CD14-positive monocyte (primary cell): ENCODE results near the gene UBE2Q1. TPM values are rescaled to one million over a fixed set of nuclear protein-coding genes. Genes with fewer than 3 reads are reported as not detected.

Experiments
- DNase-seq, 3 donors: peaks; one replicate each; pipeline ENCODE4 v3.0.0-alpha.2; 2011 to 2022
- H2AFZ ChIP-seq: 2 replicates; pipeline ENCODE4 v1.6.0; 2012; ENCODE audit warnings: mild to moderate bottlenecking, low read depth, low read length, inconsistent platforms; ENCODE audit not compliant: insufficient read depth, poor library complexity, severe bottlenecking
- H3K27ac ChIP-seq, 2 donors: 1 replicate in 1 of 2; 2 replicates in 1 of 2; pipeline ENCODE4 v1.5.1; 2012 to 2013; ENCODE audit warnings: low read length in 2 of 2, control low read depth in 1 of 2, inconsistent platforms in 1 of 2, low read depth in 1 of 2, mild to moderate bottlenecking in 1 of 2
- H3K27me3 ChIP-seq, 2 donors: one replicate each; pipeline versions ENCODE4 v1.6.0 to v1.6.1; 2011 to 2013; ENCODE audit warnings: low read length in 2 of 2; ENCODE audit not compliant: control insufficient read depth in 2 of 2, insufficient read depth in 2 of 2
- H3K36me3 ChIP-seq, 2 donors: replicated peaks in 1 of 2; 1 replicate in 1 of 2; 2 replicates in 1 of 2; pipeline versions ENCODE4 v1.5.1 to v1.6.1; 2012 to 2013; ENCODE audit warnings: low read length in 2 of 2, control low read depth in 1 of 2, inconsistent platforms in 1 of 2, mild to moderate bottlenecking in 1 of 2; ENCODE audit not compliant: insufficient read depth in 2 of 2, control insufficient read depth in 1 of 2
- H3K4me1 ChIP-seq, 2 donors: 1 replicate in 1 of 2; 2 replicates in 1 of 2; pipeline versions ENCODE4 v1.5.1 to v1.6.1; 2012 to 2013; ENCODE audit warnings: low read length in 2 of 2, control low read depth in 1 of 2, inconsistent platforms in 1 of 2, mild to moderate bottlenecking in 1 of 2, moderate library complexity in 1 of 2; ENCODE audit not compliant: insufficient read depth in 2 of 2, control insufficient read depth in 1 of 2
- H3K4me2 ChIP-seq: replicated peaks from 2 replicates; pipeline ENCODE3; 2012; ENCODE audit warnings: low read length, moderate library complexity, mild to moderate bottlenecking; ENCODE audit not compliant: poor library complexity, severe bottlenecking; ENCODE audit errors: extremely low read depth
- H3K4me3 ChIP-seq, 3 experiments: fragments of 200-600 bp in 1 of 3; sonication (generic) in 1 of 3; replicated peaks in 1 of 3; 1 replicate in 2 of 3; 2 replicates in 1 of 3; pipeline ENCODE4 v1.5.1; 2011 to 2013; ENCODE audit warnings: low read length in 3 of 3, mild to moderate bottlenecking in 3 of 3, control low read depth in 2 of 3, low read depth in 2 of 3, inconsistent platforms in 1 of 3, moderate library complexity in 1 of 3
- H3K79me2 ChIP-seq: 2 replicates; pipeline ENCODE4 v1.6.0; 2012; ENCODE audit warnings: mild to moderate bottlenecking, control low read depth, inconsistent platforms, low read length, moderate library complexity; ENCODE audit not compliant: insufficient read depth
- H3K9ac ChIP-seq: 2 replicates; pipeline ENCODE4 v1.6.0; 2017; ENCODE audit warnings: low read length, mild to moderate bottlenecking; ENCODE audit not compliant: insufficient read depth, poor library complexity, severe bottlenecking
- H3K9me3 ChIP-seq, 2 donors: replicated peaks in 1 of 2; 1 replicate in 1 of 2; 2 replicates in 1 of 2; pipeline versions ENCODE4 v1.5.1 to v1.6.1; 2012 to 2013; ENCODE audit warnings: low read length in 2 of 2, control low read depth in 1 of 2; ENCODE audit not compliant: control insufficient read depth in 1 of 2, insufficient read depth in 1 of 2
- H4K20me1 ChIP-seq: 2 replicates; pipeline ENCODE4 v1.6.0; 2012; ENCODE audit warnings: mild to moderate bottlenecking, low read length, control low read depth, moderate library complexity; ENCODE audit not compliant: insufficient read depth
- H3K27ac Mint-ChIP-seq, 7 donors: one replicate each; pipeline ENCODE4 v1.8.0; 2020; ENCODE audit warnings: mild to moderate bottlenecking in 7 of 7, mixed read lengths in 7 of 7, moderate library complexity in 6 of 7, inconsistent platforms in 2 of 7
- H3K27me3 Mint-ChIP-seq, 3 donors: one replicate each; pipeline ENCODE4 v1.8.0; 2021 to 2022; ENCODE audit warnings: low read depth in 3 of 3, mild to moderate bottlenecking in 3 of 3, mixed read lengths in 3 of 3, moderate library complexity in 3 of 3, inconsistent platforms in 1 of 3
- H3K36me3 Mint-ChIP-seq, 2 donors: one replicate each; pipeline ENCODE4 v1.8.0; 2020; ENCODE audit warnings: mixed read lengths in 2 of 2, inconsistent platforms in 1 of 2, mild to moderate bottlenecking in 1 of 2
- H3K4me1 Mint-ChIP-seq: one replicate; pipeline ENCODE4 v1.8.0; 2020; ENCODE audit warnings: mild to moderate bottlenecking, mixed read lengths
- H3K4me3 Mint-ChIP-seq, 2 donors: one replicate each; pipeline ENCODE4 v1.8.0; 2020; ENCODE audit warnings: mild to moderate bottlenecking in 2 of 2, mixed read lengths in 2 of 2, moderate library complexity in 1 of 2
- H3K9me3 Mint-ChIP-seq, 7 donors: one replicate each; pipeline ENCODE4 v1.8.0; 2020 to 2022; ENCODE audit warnings: mixed read lengths in 7 of 7, mild to moderate bottlenecking in 6 of 7, moderate library complexity in 6 of 7, inconsistent platforms in 2 of 7
- WGBS: methylation state at CpG from one replicate; pipeline ENCODE4 v1.1.5; 2013; ENCODE audit warnings: missing lambda C conversion rate; ENCODE audit not compliant: insufficient coverage; 5-methylcytosine and 5-hydroxymethylcytosine counted together
- intact Hi-C, 2 donors: fragments of 100-400 bp; cut with micrococcal nuclease; formaldehyde crosslinking; loops; one replicate each; pipeline versions ENCODE4 v1.15.0 to v1.15.1; 2023
- polyA plus RNA-seq, 3 donors: library from polyadenylated mRNA; depleted of rRNA in 1 of 3; unstranded in 2 of 3; stranded (reverse) in 1 of 3; fragments of 300-500 nt in 2 of 3; fragments of >200 nt in 1 of 3; fragmentation: Illumina TruSeq in 2 of 3; gene quantifications; 1 replicate in 2 of 3; 2 replicates in 1 of 3; pipeline ENCODE4 v1.2.3, GENCODE V29; 2012 to 2021
- TF ChIP-seq, protein P1 (sequence below): fragments of 200-600 bp; IDR thresholded peaks from one replicate; pipeline ENCODE4 v1.8.0; 2022; ENCODE audit warnings: antibody characterized with exemption, mild to moderate bottlenecking

Gene UBE2Q1
- polyA plus RNA-seq, 3 donors, result 6.4 to 22.6 (median 8.4) TPM

DNA sequence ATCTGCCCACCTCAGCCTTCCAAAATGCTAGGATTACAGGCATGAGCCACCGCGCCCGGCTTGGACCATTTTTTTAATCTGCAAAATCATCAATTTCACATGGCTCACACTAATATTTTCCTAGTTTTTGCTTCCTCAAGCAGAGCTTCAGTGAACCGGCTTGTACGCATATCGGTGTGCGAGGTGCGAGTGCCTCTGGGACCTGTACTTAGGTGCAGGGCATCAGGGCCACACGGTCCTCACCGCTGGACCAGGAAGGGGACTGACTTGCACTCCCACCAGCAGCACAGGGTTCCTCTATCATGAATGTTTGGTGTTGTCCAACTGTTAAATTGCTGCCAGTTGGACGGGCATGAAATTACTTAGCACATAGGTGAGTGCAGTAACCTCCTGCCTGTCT lies 40.8 kb downstream of the UBE2Q1 start:
- Mint-ChIP-seq H3K9me3 (no peaks in the 10 kb centered on the region), H3K27ac (no peak overlapping the region), H3K36me3 (no peaks in the 10 kb centered on the region), H3K4me3 (no peak overlapping the region), H3K27me3 (peaks cover 6 to 10% (median 9%) of the 10 kb centered on the region in 3 donors), H3K4me1 (peaks cover 2% of the 10 kb centered on the region)
- Histone ChIP-seq H3K36me3 (no peaks in the 10 kb centered on the region), H3K4me3 (no peak overlapping the region), H3K27ac (no peak overlapping the region), H3K79me2 (no peaks in the 10 kb centered on the region), H3K4me2 (no peak overlapping the region), H2AFZ (no peak overlapping the region), H4K20me1 (no peaks in the 10 kb centered on the region), H3K9me3 (no peaks in the 10 kb centered on the region), H3K9ac (no peak overlapping the region), H3K4me1 (no peaks in the 10 kb centered on the region), H3K27me3 (no peaks in the 10 kb centered on the region)
- intact Hi-C loops, result no loop called here
- TF ChIP-seq, protein P1, sequence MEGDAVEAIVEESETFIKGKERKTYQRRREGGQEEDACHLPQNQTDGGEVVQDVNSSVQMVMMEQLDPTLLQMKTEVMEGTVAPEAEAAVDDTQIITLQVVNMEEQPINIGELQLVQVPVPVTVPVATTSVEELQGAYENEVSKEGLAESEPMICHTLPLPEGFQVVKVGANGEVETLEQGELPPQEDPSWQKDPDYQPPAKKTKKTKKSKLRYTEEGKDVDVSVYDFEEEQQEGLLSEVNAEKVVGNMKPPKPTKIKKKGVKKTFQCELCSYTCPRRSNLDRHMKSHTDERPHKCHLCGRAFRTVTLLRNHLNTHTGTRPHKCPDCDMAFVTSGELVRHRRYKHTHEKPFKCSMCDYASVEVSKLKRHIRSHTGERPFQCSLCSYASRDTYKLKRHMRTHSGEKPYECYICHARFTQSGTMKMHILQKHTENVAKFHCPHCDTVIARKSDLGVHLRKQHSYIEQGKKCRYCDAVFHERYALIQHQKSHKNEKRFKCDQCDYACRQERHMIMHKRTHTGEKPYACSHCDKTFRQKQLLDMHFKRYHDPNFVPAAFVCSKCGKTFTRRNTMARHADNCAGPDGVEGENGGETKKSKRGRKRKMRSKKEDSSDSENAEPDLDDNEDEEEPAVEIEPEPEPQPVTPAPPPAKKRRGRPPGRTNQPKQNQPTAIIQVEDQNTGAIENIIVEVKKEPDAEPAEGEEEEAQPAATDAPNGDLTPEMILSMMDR, result no peak
- no peak for DNase-seq
- WGBS, result 98% methylated on average over 11 of the region's 11 CpGs

DNA sequence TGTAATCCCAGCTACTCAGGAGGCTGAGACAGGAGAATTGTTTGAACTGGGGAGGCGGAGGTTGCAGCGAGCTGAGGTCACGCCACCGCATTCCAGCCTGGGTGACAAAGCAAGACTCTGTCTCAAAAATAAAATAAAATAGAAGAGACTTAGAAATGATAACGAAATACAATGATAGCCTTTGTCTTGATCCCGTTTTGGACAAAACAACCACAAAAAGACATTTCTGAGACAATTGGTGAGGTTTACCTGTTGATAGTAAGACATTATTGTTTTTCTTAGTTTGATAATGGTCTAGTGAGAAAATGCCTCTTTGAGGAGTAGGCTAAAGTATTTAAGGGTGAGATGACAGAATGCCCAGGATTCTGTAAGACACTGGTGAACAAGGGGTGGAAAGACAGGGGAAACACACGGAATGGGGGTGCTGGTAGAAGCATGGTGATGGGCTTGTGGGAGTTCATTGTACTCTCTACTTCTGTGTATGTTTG lies 44.4 kb downstream of the UBE2Q1 start:
- Histone ChIP-seq H4K20me1 (no peaks in the 10 kb centered on the region), H2AFZ (no peak overlapping the region), H3K27me3 (no peaks in the 10 kb centered on the region), H3K79me2 (no peaks in the 10 kb centered on the region), H3K9ac (no peak overlapping the region), H3K36me3 (no peaks in the 10 kb centered on the region), H3K4me3 (no peak overlapping the region), H3K4me1 (no peaks in the 10 kb centered on the region), H3K4me2 (no peak overlapping the region), H3K9me3 (no peaks in the 10 kb centered on the region), H3K27ac (no peak overlapping the region)
- no peak overlapping the region for H3K27ac Mint-ChIP-seq
- H3K36me3 Mint-ChIP-seq, result no peaks in the 10 kb centered on the region
- H3K27me3 Mint-ChIP-seq, result peaks cover 8 to 19% (median 8%) of the 10 kb centered on the region in 3 donors
- no peaks in the 10 kb centered on the region for H3K4me1 Mint-ChIP-seq
- intact Hi-C loops, result no loop called here
- peaks cover 0 to 1% (median 0%) of the 10 kb centered on the region in 7 donors for H3K9me3 Mint-ChIP-seq
- 100% methylated on average over 2 of the region's 7 CpGs for WGBS
- H3K4me3 Mint-ChIP-seq, result no peak overlapping the region
- DNase-seq, result no peak
- TF ChIP-seq, protein P1, result no peak
